ENCODE data around the gene PLEKHA6.
A peak's percentile ranks its signal among the peaks of the same experiment; 100 is the strongest.

Gene PLEKHA6

GRCh38 chr1:204232526-204232925 is 127.2 kb downstream of the PLEKHA6 start:
- DNase-seq (ENCODE audit: low read depth) = peak; percentile 40
- TF ChIP-seq, protein P1, sequence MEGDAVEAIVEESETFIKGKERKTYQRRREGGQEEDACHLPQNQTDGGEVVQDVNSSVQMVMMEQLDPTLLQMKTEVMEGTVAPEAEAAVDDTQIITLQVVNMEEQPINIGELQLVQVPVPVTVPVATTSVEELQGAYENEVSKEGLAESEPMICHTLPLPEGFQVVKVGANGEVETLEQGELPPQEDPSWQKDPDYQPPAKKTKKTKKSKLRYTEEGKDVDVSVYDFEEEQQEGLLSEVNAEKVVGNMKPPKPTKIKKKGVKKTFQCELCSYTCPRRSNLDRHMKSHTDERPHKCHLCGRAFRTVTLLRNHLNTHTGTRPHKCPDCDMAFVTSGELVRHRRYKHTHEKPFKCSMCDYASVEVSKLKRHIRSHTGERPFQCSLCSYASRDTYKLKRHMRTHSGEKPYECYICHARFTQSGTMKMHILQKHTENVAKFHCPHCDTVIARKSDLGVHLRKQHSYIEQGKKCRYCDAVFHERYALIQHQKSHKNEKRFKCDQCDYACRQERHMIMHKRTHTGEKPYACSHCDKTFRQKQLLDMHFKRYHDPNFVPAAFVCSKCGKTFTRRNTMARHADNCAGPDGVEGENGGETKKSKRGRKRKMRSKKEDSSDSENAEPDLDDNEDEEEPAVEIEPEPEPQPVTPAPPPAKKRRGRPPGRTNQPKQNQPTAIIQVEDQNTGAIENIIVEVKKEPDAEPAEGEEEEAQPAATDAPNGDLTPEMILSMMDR (conservative IDR thresholded peaks at IDR 0.05; ENCODE audit: low read length) = no peak
- H3K4me3 ChIP-seq (ENCODE audit: low read length) = no peak overlapping the region

- DNase-seq (ENCODE audit: low read depth) = no peak
- TF ChIP-seq, protein P1 (conservative IDR thresholded peaks at IDR 0.05; ENCODE audit: low read length) = no peak
- no peak overlapping the region for H3K4me3 ChIP-seq (ENCODE audit: low read length)
These were observed 129.5 kb downstream of the PLEKHA6 start for GRCh38 chr1:204230211-204230610.

GRCh38 chr1:204228896-204229295 is 130.8 kb downstream of the PLEKHA6 start:
- TF ChIP-seq, protein P1 (conservative IDR thresholded peaks at IDR 0.05; ENCODE audit: low read length) = no peak
- DNase-seq (ENCODE audit: low read depth) = no peak
- H3K4me3 ChIP-seq (ENCODE audit: low read length) = no peak overlapping the region

- TF ChIP-seq, protein P1 (conservative IDR thresholded peaks at IDR 0.05; ENCODE audit: low read length) = no peak
- DNase-seq (ENCODE audit: low read depth) = no peak
- no peak overlapping the region for H3K4me3 ChIP-seq (ENCODE audit: low read length)
These were observed 131.5 kb downstream of the PLEKHA6 start for GRCh38 chr1:204227996-204228785.

DNA sequence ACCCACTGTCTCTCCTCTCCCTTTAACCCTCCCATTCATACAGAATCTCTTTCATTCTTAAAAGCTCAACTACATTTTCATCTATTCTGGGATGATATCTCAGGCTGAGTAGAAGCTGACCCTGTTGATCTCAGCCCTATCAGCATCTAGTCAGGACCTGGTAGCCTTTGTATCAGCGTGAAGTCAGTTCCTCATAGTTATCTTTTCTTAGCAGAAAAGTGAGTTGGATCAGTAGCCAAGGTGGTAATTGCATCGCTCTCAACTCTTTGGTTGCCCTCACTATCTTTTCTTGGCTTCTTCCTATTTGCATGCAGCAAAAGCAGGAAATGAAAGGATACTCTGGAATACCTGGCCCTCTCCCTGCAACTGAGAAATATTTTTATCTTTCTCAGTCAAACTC is 132.4 kb downstream of the PLEKHA6 start:
- H3K4me3 ChIP-seq (ENCODE audit: low read length) = no peak overlapping the region
- TF ChIP-seq, protein P1 (conservative IDR thresholded peaks at IDR 0.05; ENCODE audit: low read length) = no peak
- DNase-seq (ENCODE audit: low read depth) = no peak

DNA sequence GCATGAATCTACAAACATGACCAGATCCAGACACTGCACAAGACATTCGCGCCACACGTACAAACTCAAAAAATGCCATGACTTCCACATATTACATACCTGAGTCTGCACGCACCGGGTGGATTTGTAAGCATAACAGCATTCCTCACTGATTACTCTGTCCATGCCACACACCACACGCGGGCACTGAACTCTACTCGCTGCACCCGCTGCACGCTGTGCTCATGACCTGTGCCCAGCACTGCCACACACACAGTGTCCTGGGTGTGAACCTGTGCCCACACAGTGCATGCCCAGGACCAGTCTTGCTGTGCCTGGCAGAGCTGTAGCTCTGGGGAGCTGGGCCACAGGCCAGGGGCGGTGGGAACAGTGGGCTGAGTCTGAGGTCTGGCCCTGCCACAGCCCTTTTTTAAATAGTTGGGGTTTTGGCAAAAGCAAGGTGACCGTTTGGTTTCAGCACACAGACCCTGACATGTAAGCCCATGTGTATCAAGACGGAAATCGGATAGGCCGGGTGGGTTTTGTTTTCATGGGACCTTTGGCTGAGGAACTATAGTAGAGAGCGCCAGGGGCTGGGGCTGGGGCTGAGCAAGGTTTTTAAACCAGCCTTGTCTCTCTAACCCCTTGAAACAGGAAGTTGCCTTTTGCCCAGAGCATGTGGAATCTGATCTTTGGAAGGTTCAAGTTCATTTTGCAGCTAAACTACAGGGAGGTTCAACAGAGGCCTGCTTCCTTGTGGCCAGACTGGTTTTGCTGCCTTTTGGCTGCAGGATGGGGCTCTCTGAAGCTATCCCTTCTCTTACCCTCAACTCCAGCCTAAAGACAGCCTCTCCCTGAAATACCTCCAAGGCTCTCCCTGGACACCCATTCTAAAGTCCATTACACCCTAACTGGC is 133.6 kb downstream of the PLEKHA6 start:
- H3K4me3 ChIP-seq (ENCODE audit: low read length) = no peak overlapping the region
- peak; percentile 9 for DNase-seq (ENCODE audit: low read depth)
- TF ChIP-seq, protein P1 (conservative IDR thresholded peaks at IDR 0.05; ENCODE audit: low read length) = no peak

Measured in AG10803 (cell line).